Mononuclear cell (primary cell): ENCODE measurements around the gene MPP2. TPM values are rescaled to one million over a fixed set of nuclear protein-coding genes. Genes with fewer than 3 reads are reported as not detected.

Source experiments
- total RNA-seq: library from RNA; depleted of rRNA; stranded (reverse); fragments of >200 nt; gene quantifications from one replicate; pipeline ENCODE4 v1.2.3, GENCODE V29; 2012

The MPP2 gene
- total RNA-seq, 1 donor: 1.4 TPM

Other genes starting within 250 kb of the MPP2 start
- gene MEOX1, start 245.6 kb downstream of the MPP2 start, total RNA-seq: 0.42 TPM
- gene SOST, start 148.7 kb downstream of the MPP2 start, total RNA-seq: not detected
- gene DUSP3, start 128.6 kb downstream of the MPP2 start, total RNA-seq: 16.6 TPM
- not detected for gene CFAP97D1, start 127.1 kb downstream of the MPP2 start, total RNA-seq
- 0.21 TPM for gene MPP3, start 74.4 kb downstream of the MPP2 start, total RNA-seq
- not detected for gene CD300LG, start 60.4 kb downstream of the MPP2 start, total RNA-seq
- not detected for gene PPY, start 34.9 kb upstream of the MPP2 start, total RNA-seq
- not detected for gene PYY, start 46.4 kb upstream of the MPP2 start, total RNA-seq
- 0.42 TPM for gene NAGS, start 97.1 kb upstream of the MPP2 start, total RNA-seq
- 21.0 TPM for gene TMEM101, start 107.4 kb upstream of the MPP2 start, total RNA-seq
- gene LSM12, start 159.1 kb upstream of the MPP2 start, total RNA-seq: 44.4 TPM
- gene G6PC3, start 163.2 kb upstream of the MPP2 start, total RNA-seq: 5.0 TPM
- gene HDAC5, start 216.1 kb upstream of the MPP2 start, total RNA-seq: 69.3 TPM
- 1.3 TPM for gene HROB, start 234.4 kb upstream of the MPP2 start, total RNA-seq